AG04450 (cell line): ENCODE measurements around the gene P4HTM. TPM values are rescaled to one million over a fixed set of nuclear protein-coding genes. Genes with fewer than 3 reads are reported as not detected.

Experiments
- CTCF ChIA-PET: fragments of 300-600, 350-600 bp; formaldehyde crosslinking; extraction: SDS; loops from one replicate; lab custom pipeline; 2022; ENCODE audit warnings: antibody characterized with exemption, inconsistent platforms; lab: Charles Lee
- POLR2A ChIA-PET: fragments of 350-600 bp; formaldehyde crosslinking; extraction: SDS; loops from one replicate; lab custom pipeline; 2021; ENCODE audit warnings: antibody characterized with exemption, inconsistent platforms; lab: Yijun Ruan, JAX
- DNase-seq: peaks from one replicate; pipeline ENCODE4 v3.0.0-alpha.2; 2011; ENCODE audit warnings: low read depth, low spot score
- H3K27ac ChIP-seq: one replicate; pipeline ENCODE4 v1.5.1; 2012; ENCODE audit warnings: low read depth, low read length, control low read depth
- H3K27me3 ChIP-seq: one replicate; pipeline ENCODE4 v1.6.0; 2012; ENCODE audit warnings: low read length; ENCODE audit not compliant: control insufficient read depth, insufficient read depth
- H3K4me3 ChIP-seq: 2 replicates; pipeline ENCODE4 v1.5.1; 2011; ENCODE audit warnings: mild to moderate bottlenecking, low read depth, low read length, control low read depth
- H3K9me3 ChIP-seq: 2 replicates; pipeline ENCODE4 v1.5.1; 2012; ENCODE audit warnings: low read length; ENCODE audit not compliant: control insufficient read depth, insufficient read depth
- polyA plus RNA-seq: library from polyadenylated mRNA; depleted of rRNA; stranded (reverse); fragments of >200 nt; gene quantifications from 2 replicates; pipeline ENCODE4 v1.2.3, GENCODE V29; 2011
- TF ChIP-seq, protein P1 (sequence below): IDR thresholded peaks from 2 replicates; pipeline ENCODE4 v1.5.1; 2011; ENCODE audit warnings: low read depth, low read length, control low read depth, inconsistent platforms

Gene P4HTM
- polyA plus RNA-seq, 1 experiment: 18.2 TPM

DNA sequence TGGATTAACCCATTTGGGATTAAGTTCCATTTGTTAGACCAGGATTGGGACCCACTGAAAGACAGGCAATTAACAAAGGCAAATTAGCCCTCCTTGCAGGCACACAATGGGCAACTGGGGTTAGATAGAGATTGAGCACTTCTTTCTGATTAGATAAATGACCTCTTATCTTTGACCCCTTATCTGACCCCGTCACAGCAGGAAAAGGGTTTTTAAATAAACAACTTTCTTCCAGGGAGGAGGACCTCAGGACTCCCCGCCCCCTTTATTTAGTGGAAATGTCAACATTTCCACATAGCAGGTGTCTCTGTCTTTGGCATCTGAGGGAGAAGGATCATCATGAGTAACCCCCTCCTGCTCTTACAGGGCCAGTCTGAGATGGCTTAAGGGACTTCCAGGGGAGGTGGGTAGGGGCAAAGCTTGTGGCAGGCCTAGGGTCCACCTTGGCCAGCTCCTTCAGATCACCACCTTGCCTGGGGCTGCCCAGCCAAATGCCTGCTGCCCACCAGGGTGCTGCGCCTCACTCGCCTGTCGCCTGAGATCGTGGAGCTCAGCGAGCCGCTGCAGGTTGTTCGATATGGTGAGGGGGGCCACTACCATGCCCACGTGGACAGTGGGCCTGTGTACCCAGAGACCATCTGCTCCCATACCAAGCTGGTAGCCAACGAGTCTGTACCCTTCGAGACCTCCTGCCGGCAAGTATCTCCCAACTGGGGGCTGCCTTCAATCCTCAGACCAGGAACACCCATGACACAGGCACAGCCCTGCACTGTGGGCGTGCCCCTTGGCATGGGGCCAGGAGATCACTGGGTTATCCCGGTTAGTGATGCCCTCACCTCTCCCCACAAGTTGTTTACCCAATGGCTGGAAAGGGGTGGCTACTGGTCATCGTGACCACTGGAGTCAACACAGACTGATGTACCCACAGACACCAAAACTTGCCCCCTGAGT is 14.6 kb downstream of the P4HTM start:
- ChIA-PET CTCF (interaction anchor here (0.8 kb wide), 1 partner anchor 15 kb away, joined by 3 read pairs; the partner anchor contains the start of gene P4HTM), POLR2A (interaction anchor here (4.5 kb wide), 1 partner anchor 14 kb away, joined by 70 read pairs; the partner anchor contains the start of gene P4HTM)
- TF ChIP-seq, protein P1, sequence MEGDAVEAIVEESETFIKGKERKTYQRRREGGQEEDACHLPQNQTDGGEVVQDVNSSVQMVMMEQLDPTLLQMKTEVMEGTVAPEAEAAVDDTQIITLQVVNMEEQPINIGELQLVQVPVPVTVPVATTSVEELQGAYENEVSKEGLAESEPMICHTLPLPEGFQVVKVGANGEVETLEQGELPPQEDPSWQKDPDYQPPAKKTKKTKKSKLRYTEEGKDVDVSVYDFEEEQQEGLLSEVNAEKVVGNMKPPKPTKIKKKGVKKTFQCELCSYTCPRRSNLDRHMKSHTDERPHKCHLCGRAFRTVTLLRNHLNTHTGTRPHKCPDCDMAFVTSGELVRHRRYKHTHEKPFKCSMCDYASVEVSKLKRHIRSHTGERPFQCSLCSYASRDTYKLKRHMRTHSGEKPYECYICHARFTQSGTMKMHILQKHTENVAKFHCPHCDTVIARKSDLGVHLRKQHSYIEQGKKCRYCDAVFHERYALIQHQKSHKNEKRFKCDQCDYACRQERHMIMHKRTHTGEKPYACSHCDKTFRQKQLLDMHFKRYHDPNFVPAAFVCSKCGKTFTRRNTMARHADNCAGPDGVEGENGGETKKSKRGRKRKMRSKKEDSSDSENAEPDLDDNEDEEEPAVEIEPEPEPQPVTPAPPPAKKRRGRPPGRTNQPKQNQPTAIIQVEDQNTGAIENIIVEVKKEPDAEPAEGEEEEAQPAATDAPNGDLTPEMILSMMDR: no peak
- Histone ChIP-seq H3K4me3 (no peak overlapping the region), H3K27ac (no peak overlapping the region), H3K9me3 (peaks cover 4% of the 10 kb centered on the region; the same call in 1 of the 2 replicates), H3K27me3 (no peaks in the 10 kb centered on the region)
- DNase-seq: no peak

DNA sequence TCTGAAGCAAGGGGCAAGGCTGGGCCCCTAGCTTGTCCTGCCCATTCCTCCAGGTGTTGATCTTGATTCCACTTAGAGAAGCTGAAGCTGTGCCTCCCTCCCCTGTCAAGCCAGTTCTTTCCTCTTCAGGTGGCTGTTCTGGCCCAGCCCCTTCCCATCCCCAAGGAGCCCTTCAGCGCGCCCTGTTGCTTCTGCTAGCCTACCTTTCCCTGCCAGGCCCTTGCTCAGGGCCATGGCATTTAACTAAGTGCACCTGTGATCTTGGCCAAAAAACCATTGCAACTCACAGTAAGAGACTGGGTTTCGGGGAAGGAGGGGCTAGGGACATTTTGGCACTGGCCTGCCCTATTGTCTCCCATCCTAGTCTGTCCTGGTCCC is 15.3 kb downstream of the P4HTM start:
- Histone ChIP-seq H3K4me3 (no peak overlapping the region), H3K27me3 (no peaks in the 10 kb centered on the region), H3K9me3 (peaks cover 4% of the 10 kb centered on the region; the same call in 1 of the 2 replicates), H3K27ac (no peak overlapping the region)
- no peak for DNase-seq
- POLR2A ChIA-PET: interaction anchor here (4.5 kb wide), 1 partner anchor 15 kb away, joined by 70 read pairs; the partner anchor contains the start of gene P4HTM
- CTCF ChIA-PET: interaction anchor here (0.8 kb wide), 2 partner anchors 16 to 17 kb away, joined by 3 to 4 read pairs; partner anchors contain the start of genes NDUFAF3 and P4HTM
- TF ChIP-seq, protein P1: no peak

DNA sequence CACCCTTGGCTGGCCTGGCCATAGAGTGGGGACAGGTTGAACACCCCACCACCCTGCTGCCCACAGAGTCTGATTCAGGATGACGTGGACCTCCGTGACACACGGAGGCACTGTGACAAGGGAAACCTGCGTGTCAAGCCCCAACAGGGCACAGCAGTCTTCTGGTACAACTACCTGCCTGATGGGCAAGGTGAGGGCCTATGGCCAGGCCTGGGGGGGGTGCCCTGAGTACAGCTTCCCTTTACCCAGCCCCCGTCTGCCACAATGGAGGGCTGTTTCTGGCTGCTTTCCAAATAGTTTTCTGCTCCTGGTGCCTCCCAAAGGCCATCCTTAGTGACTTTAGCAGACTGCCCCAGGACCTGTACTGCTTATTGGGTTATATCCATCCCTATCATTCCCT is 16.0 kb downstream of the P4HTM start:
- Histone ChIP-seq H3K27me3 (no peaks in the 10 kb centered on the region), H3K4me3 (peak overlapping the region; percentile 93), H3K9me3 (peaks cover 4% of the 10 kb centered on the region; the same call in 1 of the 2 replicates), H3K27ac (peak overlapping the region; percentile 98)
- no peak for DNase-seq
- TF ChIP-seq, protein P1: no peak
- ChIA-PET POLR2A (interaction anchor here (0.6 to 4.5 kb wide), 5 partner anchors 11 to 472 kb away, joined by 7 to 74 read pairs (median 33); partner anchors contain the start of genes DALRD3, IMPDH2, NDUFAF3 and P4HTM), CTCF (interaction anchor here (0.8 to 2.6 kb wide), 3 partner anchors 16 to 18 kb away, joined by 4 to 18 read pairs (median 17); partner anchors contain the start of genes NDUFAF3 and P4HTM)

DNA sequence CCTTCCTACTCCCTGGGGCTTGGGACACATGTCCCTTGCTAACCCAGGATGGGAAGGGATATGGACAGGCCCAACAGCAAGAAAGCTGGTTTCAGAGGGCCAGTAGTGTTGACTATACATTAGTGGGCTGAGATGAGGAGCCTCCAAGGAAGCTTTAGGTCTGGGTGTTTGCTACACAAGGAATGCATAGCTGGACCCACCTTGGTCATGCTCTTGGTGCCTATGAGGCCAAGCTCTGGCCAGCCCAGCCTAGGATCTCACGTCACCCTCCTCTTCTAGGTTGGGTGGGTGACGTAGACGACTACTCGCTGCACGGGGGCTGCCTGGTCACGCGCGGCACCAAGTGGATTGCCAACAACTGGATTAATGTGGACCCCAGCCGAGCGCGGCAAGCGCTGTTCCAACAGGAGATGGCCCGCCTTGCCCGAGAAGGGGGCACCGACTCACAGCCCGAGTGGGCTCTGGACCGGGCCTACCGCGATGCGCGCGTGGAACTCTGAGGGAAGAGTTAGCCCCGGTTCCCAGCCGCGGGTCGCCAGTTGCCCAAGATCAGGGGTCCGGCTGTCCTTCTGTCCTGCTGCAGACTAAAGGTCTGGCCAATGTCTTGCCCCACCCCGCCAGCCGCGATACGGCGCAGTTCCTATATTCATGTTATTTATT is 16.5 kb downstream of the P4HTM start:
- no peaks in the 10 kb centered on the region for H3K27me3 ChIP-seq
- no peak for DNase-seq
- H3K27ac ChIP-seq: peak overlapping the region; percentile 98
- POLR2A ChIA-PET: interaction anchor here (0.6 to 4.5 kb wide), 16 partner anchors 10 to 759 kb away, joined by 3 to 74 read pairs (median 6); partner anchors contain the start of genes ARIH2, ATRIP, DALRD3 and IMPDH2
- TF ChIP-seq, protein P1: no peak
- peak overlapping the region; percentile 93 for H3K4me3 ChIP-seq
- CTCF ChIA-PET: interaction anchor here (0.9 to 2.8 kb wide), 7 partner anchors 9 to 89 kb away, joined by 3 to 24 read pairs (median 5); partner anchors contain the start of genes NDUFAF3, P4HTM and QRICH1
- peaks cover 4% of the 10 kb centered on the region; the same call in 1 of the 2 replicates for H3K9me3 ChIP-seq
